ENCODE measurements around the gene ZNF132.
"Not testable (repeated sequence)": the region's sequence is repeated elsewhere in the genome, so short reads cannot be mapped to it uniquely, and the experiment has no call there.

DNA sequence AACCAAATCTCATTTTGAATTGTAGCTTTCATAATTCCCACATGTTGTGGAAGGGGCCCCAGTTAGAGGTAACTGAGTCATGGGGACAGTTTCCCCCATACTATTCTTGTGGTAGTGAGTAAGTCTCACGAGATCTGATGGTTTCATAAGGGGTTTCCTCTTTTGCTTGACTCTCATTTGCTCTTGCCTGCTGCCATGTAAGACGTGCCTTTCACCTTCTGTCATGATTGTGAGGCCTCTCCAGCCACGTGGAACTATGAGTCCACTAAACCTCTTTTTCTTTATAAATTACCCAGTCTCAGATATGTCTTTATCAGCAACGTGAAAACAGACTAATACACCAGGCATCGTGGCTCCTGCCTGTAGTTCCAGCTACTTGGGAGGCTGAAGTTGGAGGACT lies 10.0 kb upstream of the ZNF132 start:
- TF ChIP-seq, protein P1, sequence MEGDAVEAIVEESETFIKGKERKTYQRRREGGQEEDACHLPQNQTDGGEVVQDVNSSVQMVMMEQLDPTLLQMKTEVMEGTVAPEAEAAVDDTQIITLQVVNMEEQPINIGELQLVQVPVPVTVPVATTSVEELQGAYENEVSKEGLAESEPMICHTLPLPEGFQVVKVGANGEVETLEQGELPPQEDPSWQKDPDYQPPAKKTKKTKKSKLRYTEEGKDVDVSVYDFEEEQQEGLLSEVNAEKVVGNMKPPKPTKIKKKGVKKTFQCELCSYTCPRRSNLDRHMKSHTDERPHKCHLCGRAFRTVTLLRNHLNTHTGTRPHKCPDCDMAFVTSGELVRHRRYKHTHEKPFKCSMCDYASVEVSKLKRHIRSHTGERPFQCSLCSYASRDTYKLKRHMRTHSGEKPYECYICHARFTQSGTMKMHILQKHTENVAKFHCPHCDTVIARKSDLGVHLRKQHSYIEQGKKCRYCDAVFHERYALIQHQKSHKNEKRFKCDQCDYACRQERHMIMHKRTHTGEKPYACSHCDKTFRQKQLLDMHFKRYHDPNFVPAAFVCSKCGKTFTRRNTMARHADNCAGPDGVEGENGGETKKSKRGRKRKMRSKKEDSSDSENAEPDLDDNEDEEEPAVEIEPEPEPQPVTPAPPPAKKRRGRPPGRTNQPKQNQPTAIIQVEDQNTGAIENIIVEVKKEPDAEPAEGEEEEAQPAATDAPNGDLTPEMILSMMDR (IDR thresholded peaks at IDR 0.05), result not testable (repeated sequence)
- TF ChIP-seq POLR2A (IDR thresholded peaks at IDR 0.05), result not testable (repeated sequence)

Data from uterus (tissue), 2 donors.